GM19324 (cell line): ENCODE measurements around the gene FASLG.
"Not testable (repeated sequence)": the region's sequence is repeated elsewhere in the genome, so short reads cannot be mapped to it uniquely, and the experiment has no call there.

ENCODE experiments used
- ATAC-seq: cut with Tn5 transposase; IDR thresholded peaks from one replicate; pipeline ENCODE4 v1.9.1; 2021; ENCODE audit warnings: mild to moderate bottlenecking, moderate library complexity; ENCODE audit not compliant: unreplicated experiment, low FRiP score

Gene FASLG

GRCh38 chr1:172658871-172659453 is at the start of gene FASLG:
FASLG (plus strand) TSS chr1:172659103; CDS start chr1:172659202, 99 bp downstream.
- no peak for ATAC-seq

DNA sequence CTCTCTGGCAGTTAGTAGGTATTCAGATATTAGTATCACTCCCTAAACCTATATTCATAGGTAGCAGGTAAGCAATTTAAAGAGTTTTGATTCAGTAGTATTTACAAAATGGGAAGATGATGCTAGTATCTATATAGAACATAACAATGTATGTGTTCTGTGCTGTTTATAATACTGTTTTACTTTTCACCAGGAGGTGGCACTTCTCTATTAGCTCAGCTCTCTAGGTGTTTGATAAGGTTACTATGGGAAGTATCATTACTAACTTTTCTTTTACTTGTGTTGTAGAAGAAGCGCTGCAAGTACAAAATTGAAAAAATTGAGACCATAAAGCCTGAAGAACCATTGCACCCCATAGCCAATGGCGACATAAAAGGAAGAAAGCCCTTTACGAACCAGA is 49.4 kb upstream of the FASLG start:
- ATAC-seq: no peak

GRCh38 chr1:172612478-172612877 is 46.4 kb upstream of the FASLG start:
- no peak for ATAC-seq

DNA sequence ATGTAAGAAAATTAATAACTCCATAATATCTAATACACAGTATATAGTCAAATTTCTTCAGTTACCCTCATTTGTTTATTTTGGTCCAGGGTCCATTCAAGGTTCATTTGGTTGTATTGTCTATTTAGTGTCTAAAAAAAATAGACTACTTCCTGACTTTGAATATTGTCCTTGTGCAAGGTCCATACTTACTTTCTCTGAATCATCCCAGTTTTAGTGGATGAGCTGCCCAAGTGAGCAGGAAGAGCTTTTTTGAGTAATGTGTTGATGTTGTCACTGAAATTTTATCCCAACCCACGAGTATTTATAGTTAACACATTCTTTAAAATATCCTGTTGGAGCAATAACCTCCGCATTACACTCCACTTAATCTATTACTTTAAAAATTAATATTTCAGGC is 45.6 kb upstream of the FASLG start:
- ATAC-seq: no peak

- no peak for ATAC-seq
Observed at GRCh38 chr1:172616195-172616594, 42.7 kb upstream of the FASLG start.

DNA sequence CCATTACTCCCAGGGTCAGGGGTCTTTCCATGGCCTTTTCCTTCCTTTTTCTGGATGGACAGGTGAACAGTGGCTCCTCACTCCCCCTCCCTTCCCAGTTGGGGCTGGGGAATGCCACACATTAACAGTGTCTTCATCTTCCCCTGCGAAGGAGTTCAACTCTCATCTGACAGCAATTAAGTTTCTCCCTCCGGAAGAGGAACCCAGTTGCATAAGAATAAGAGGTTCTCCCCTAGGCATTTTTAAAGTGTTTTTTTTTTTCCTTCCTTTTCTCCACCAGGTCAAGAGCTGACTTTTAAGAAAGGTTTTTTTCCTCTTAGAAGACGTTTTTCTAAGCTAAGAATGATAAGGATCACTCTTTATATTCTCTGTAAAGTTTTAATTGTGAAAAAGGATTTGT is 42.3 kb upstream of the FASLG start:
- no peak for ATAC-seq

DNA sequence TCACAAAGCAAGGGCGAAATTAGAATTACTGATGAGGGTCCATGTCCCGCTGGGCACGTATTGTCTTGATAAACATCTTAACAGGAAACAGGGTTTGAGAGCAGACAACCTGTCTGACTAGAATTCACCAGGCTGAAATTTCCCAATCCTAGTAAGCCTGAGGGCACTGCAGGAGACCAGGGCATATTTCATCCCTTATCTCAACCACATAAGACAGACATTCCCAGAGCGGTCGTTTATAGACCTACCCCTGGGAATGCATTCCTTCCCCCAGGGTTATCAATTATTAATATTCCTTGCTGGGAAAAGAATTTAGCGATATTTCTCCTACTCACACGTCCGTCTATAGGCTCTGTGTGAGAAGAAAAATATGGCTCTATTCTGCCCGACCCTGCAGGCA is 38.3 kb upstream of the FASLG start:
- ATAC-seq: not testable (repeated sequence)

DNA sequence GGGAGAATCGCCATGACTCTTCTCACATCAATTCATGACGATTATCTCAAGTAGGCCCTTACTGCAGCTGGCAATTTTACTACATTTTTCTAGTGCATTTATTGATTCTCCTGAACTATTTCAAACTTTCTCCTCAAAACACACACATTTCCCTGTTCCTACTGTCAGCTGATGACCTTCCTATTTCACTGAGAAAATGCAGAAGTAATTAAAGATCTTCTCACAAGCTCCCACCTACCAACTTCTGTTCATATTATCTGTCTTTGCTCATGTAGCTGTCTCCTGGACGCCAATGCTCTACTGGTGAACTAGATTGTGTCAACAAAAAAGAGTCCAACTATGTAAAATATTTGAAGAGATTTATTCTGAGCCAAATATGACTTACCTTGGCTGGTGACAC is 36.4 kb upstream of the FASLG start:
- ATAC-seq: no peak

DNA sequence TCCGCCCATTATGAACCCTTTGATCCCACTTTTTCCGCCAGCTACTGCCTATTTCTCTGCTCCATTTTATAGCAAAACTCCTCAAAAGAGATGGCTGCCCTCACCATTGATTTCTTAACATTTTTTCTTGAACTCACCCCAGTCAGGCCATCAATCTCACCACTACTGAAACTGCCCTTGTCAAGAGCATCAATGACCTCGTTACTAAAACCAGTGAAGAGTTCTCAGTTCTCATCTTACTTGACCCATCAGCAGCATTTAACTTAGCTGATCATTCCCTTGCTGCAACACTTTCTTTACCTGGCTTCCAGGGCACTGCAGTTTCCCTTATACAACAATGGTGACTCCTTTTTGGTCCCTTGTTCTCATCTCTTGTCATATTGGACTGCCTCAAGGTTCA is 35.2 kb upstream of the FASLG start:
- ATAC-seq: no peak

- ATAC-seq: no peak
Observed at GRCh38 chr1:172626845-172627244, 32.1 kb upstream of the FASLG start.

DNA sequence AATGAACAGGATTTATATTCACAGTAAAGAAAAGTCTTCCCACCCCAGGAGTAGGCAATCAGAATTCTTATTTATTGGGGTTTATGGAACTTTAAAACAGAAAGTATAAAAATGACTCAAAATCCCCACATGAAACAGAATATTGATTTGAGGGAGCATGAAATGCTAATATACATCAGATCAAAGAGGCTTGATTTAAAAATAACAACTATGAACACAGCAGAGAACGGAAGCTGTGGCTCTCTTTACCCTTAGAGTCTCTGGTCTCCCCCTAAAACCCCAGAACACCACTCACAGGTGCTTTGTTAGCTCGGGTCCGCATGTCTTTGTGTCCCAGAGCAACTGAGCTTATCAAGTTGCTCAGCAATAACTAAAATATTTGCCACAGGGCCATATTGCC is 31.2 kb upstream of the FASLG start:
- ATAC-seq: no peak

DNA sequence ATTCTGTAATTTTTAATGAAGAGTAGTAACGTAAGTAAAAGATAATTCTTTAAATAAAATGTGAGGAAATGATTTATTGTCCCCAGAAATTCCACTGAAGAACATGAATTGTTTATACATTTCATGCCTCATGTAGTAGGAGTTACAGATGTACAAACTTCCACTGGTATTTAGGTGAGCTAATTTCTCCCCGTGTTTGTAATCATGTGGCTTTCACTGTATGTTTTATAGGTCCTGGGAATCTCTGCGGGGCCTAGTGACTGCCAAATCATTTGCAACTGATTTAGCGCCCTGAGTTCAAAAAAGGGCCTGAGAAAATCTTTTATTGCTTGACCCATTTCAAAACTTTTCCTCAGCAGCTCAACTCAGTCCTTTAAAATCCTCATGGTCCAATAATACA is 30.5 kb upstream of the FASLG start:
- ATAC-seq: no peak

- ATAC-seq: no peak
Observed at GRCh38 chr1:172629170-172629569, 29.7 kb upstream of the FASLG start.

GRCh38 chr1:172629638-172630037 is 29.3 kb upstream of the FASLG start:
- ATAC-seq: no peak

DNA sequence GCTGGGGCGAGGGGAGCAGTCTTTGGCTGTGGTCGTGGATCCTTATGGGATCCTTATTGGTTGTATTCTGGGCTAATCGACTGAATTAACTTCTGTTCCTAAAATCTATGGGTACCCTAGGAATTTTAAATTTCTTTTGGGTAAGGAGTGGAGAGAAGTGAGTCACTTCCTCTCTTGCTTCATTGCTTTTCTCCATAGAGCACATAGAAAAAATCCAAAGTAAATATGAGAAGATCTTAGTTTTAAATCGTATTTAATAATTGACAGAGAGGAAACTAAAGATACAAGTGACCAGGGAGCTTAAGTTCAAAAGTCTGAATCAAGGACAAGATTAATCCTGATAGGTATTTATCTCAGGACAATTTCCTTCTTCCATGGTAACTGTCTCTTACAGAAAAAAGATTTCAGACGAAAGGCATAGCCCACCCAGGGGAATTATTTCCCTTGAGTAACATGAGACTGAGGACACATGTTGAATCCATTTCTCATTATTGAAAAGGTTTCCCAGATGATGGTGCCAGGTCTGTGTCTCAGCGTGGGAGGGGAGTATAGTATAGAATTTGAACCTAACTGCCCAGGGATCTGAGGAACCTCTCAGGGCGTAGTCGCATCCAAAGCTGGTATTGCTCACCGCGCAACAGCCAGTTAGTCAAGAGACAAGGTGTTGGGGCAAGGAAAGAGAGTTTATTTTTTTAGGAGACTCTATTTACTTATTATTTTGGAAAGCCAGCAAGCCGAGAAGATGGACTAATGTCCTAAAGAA is 28.7 kb upstream of the FASLG start:
- no peak for ATAC-seq

- ATAC-seq: no peak
Observed at GRCh38 chr1:172630868-172631267, 28.0 kb upstream of the FASLG start.

DNA sequence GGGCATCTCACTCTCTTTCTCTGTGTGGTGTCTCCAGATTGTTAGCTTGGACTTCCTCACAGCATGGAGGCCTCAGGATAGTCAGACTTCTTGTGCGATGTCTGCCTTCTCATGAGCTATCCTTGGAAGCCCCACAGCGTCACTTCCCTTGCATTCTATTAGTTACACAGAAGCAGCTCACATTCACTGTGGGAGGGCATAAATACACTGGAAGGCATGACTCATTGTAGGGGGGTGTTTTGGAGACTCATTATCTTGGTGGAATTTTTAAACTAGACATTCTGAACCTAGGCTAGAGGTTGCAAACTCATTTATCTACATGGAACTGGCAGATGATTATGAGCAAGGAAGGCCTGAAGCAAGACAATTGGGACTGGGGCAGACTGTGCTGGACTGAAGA is 21.4 kb upstream of the FASLG start:
- ATAC-seq: no peak

GRCh38 chr1:172638249-172638648 is 20.7 kb upstream of the FASLG start:
- no peak for ATAC-seq

DNA sequence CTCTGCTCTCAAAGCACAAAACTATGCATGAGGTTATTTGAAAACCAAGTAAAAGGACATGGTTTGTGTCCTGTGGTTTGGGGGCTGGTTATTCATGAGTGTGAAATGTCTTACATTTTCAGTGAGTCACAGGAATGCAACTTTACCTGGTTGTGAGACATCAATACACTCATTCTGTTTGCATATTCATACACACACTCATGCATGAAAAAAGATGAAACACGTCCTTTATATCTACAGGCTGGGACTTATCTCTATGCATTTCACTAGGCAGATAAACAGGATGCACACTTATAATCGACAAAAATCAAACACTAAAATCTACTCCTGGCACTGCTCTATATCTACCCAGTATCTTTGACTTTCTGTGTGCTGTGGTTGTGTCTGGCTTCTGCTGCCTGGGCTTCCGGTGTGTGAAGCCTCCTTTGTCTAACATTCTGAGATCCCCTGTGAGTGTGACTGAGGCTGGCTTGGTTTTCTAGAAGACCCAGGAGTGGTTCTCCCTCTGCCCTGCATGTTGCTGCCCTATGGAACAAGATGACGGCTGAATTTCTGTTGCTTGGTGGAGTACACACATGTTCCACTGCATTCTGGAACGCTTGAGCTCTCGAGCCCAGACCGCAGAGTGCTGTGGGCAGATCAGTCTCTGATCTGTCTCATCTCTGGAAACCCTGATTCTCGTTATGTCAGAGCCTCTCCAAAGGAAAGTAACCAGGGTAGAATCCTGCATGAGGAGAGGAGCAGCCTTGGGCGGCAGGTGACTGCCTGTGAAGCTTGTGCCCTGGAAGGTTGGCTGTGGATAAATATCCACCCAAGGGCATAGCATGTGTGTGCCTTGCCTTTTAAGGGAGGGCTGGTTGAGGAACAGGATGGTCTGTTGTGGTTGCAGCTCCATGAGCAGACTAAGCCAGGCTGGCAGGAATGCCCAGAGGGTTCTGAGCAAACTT is 19.7 kb upstream of the FASLG start:
- ATAC-seq: peak; percentile 60

DNA sequence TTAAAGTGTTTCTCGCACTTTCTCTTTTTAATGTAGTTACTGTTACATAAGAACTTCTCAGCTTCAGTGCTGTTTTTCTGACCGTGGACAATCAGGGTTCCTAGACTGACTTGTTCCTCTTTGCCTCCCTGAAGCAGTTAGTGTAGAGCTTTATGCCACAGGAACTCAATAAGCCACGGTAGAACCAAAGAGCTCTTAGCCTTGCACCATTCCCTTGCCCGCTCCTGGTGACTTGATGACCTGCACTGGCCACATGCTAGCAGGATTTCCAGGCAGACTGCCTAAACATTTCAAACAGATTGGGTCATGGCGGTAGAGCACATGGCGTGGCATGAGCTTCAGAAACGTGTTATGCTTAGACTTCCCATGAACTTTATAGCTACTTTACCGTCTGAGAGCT is 18.8 kb upstream of the FASLG start:
- ATAC-seq: no peak

- no peak for ATAC-seq
Observed at GRCh38 chr1:172641492-172641891, 17.4 kb upstream of the FASLG start.
